Muscle of leg (tissue), 11 donors: ENCODE results near the gene HOXC10. TPM values are rescaled to one million over a fixed set of nuclear protein-coding genes. Genes with fewer than 3 reads are reported as not detected.

Experiments
- DNase-seq: peaks from one replicate; pipeline ENCODE4 v3.0.0; 2013
- H3K27ac ChIP-seq: one replicate; pipeline ENCODE4 v1.5.1; 2013; ENCODE audit warnings: mild to moderate bottlenecking, low read length, control low read depth
- H3K27me3 ChIP-seq: one replicate; pipeline ENCODE4 v1.6.1; 2013; ENCODE audit warnings: low read length; ENCODE audit not compliant: control insufficient read depth, insufficient read depth
- H3K36me3 ChIP-seq: one replicate; pipeline ENCODE4 v1.6.1; 2013; ENCODE audit warnings: low read length; ENCODE audit not compliant: control insufficient read depth, insufficient read depth
- H3K4me1 ChIP-seq: one replicate; pipeline ENCODE4 v1.6.1; 2013; ENCODE audit warnings: low read length; ENCODE audit not compliant: control insufficient read depth, insufficient read depth
- H3K4me3 ChIP-seq: one replicate; pipeline ENCODE4 v1.5.1; 2013; ENCODE audit warnings: low read length, control low read depth
- H3K9me3 ChIP-seq: replicated peaks from 2 replicates; pipeline ENCODE4 v1.6.1; 2013; ENCODE audit warnings: low read depth, low read length; ENCODE audit not compliant: control insufficient read depth
- WGBS: methylation state at CpG from one replicate; pipeline ENCODE4 v1.1.5; 2013; ENCODE audit warnings: missing lambda C conversion rate; ENCODE audit not compliant: insufficient coverage; 5-methylcytosine and 5-hydroxymethylcytosine counted together
- polyA plus RNA-seq, 8 donors: library from polyadenylated mRNA; unstranded; fragments of 120-200 nt; gene quantifications; one replicate each; pipeline versions ENCODE4 v1.2.1 to v1.2.3, GENCODE V29; 2013; ENCODE audit warnings: inconsistent platforms in 1 of 8, low replicate concordance in 1 of 8; ENCODE audit not compliant: insufficient read length in 8 of 8, insufficient read depth in 1 of 8
- total RNA-seq: library from RNA; stranded (reverse); fragments of 120-200 nt; gene quantifications from one replicate; pipeline ENCODE4 v1.2.4, GENCODE V29; 2013

HOXC10 gene
- total and polyA plus RNA-seq, 9 donors, result 7.6 to 57.7 (median 48.6) TPM

GRCh38 chr12:53977596-53978445 lies 7.1 kb upstream of the HOXC10 start:
- H3K4me1 ChIP-seq, result peaks cover 74% of the 10 kb centered on the region
- H3K9me3 ChIP-seq, result no peaks in the 10 kb centered on the region
- peaks cover 81% of the 10 kb centered on the region for H3K27me3 ChIP-seq
- DNase-seq, result peak; percentile 30
- peak overlapping the region; percentile 75 for H3K27ac ChIP-seq
- no peaks in the 10 kb centered on the region for H3K36me3 ChIP-seq
- H3K4me3 ChIP-seq, result no peak overlapping the region
- 20% methylated on average over 5 of the region's 11 CpGs for WGBS

GRCh38 chr12:53978477-53979356 lies 6.2 kb upstream of the HOXC10 start:
- Histone ChIP-seq H3K27ac (peak overlapping the region; percentile 98), H3K36me3 (no peaks in the 10 kb centered on the region), H3K9me3 (no peaks in the 10 kb centered on the region), H3K4me1 (peaks cover 78% of the 10 kb centered on the region), H3K4me3 (no peak overlapping the region), H3K27me3 (peaks cover 81% of the 10 kb centered on the region)
- 50% methylated on average over 2 of the region's 15 CpGs for WGBS
- DNase-seq, result peak; percentile 79

DNA sequence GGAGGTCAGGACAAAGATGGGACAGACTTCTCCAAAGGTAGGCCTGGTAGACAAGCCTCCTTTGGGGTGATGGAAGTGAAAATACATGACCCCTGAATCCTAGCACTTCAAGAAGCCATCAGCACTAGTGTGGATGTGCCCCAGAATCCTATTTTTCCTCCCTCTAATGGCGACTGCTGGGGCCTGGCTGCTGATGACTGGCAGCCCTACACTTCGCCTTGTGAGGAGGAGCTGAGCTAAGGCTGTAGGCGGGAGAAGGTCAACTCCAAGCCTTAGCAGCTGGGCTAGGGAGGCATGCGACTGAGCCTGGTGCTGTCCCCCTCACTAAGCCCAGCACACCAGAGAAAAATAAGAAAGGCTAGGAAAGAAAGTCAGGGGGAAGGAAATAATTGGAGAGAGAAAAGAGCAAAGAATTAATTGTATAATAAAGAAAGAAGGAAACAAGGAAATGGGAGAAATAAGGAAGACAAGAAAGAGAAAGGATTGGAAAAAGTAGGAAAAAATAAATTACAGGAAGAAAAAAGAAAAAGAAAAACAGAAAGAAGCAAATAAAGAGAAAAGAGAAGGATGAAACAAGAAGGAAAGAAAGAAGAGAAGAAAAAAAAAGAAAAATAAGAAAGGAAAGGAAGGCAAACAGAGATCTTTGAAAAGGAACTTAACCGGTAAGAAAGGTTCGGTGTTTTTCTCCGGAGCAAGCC lies 4.7 kb upstream of the HOXC10 start:
- Histone ChIP-seq H3K27me3 (peaks cover 76% of the 10 kb centered on the region), H3K9me3 (no peaks in the 10 kb centered on the region), H3K4me3 (peak overlapping the region; percentile 54), H3K4me1 (peaks cover 84% of the 10 kb centered on the region), H3K36me3 (no peaks in the 10 kb centered on the region), H3K27ac (peak overlapping the region; percentile 98)
- 17% methylated on average over 2 of the region's 7 CpGs for WGBS
- peak; percentile 84 for DNase-seq

GRCh38 chr12:53980802-53981496 lies 4.0 kb upstream of the HOXC10 start:
- peak; percentile 65 for DNase-seq
- Histone ChIP-seq H3K9me3 (no peaks in the 10 kb centered on the region), H3K27ac (peak overlapping the region; percentile 98), H3K36me3 (no peaks in the 10 kb centered on the region), H3K4me1 (peaks cover 77% of the 10 kb centered on the region), H3K27me3 (peaks cover 76% of the 10 kb centered on the region), H3K4me3 (peak overlapping the region; percentile 54)
- WGBS, result 12% methylated on average over 7 of the region's 15 CpGs

DNA sequence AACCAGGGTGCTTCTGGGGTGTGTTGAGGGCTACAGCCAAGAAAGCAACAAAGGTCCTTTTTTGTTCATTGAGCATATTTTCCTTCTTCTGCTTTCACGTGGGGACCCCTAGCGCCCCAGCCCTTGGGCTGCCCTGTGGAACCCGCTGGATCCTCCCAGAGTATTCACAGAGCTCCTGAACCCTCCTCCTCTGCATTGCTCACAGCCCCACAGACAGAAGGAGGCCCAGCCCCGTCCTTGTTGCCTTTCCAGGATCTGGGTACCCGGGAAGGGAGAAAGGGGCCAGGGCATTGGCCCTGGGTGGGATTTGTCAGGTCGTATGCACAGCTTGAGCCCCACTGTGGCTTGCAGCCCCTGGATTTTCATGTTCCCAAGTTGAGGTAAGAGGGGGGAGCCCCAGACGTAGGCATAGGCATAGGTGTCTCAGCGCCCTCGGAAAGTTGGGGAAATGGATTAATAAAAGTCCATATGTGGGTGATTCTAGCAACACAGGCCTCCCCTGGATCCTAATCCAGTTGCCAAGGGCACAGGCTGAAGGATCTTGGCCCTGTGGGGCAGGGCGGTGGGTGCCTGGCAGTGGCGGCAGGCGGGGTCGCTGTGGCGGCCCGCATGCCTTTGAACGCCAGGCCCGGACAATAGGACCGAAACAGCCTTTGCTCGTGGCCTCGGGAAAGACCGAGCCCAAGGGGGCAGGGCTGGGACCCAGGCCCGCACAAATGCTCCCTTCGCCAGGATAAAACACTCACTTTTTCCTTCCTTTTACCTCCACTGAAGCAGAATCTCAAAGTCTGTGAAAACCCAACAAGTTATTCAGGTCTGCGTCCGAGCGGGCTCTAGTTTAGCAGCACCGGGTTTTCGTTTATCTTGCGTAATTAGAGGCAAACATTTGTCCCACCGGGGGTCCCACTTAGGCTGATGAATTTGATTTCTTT lies 3.0 kb upstream of the HOXC10 start:
- H3K36me3 ChIP-seq, result no peaks in the 10 kb centered on the region
- peak overlapping the region; percentile 98 for H3K27ac ChIP-seq
- peak overlapping the region; percentile 54 for H3K4me3 ChIP-seq
- 10% methylated on average over 26 of the region's 30 CpGs for WGBS
- peak; percentile 81 for DNase-seq
- H3K4me1 ChIP-seq, result peaks cover 70% of the 10 kb centered on the region
- H3K9me3 ChIP-seq, result no peaks in the 10 kb centered on the region
- H3K27me3 ChIP-seq, result peaks cover 75% of the 10 kb centered on the region

- 9% methylated on average over 11 of the region's 26 CpGs for WGBS
- Histone ChIP-seq H3K9me3 (no peaks in the 10 kb centered on the region), H3K27me3 (peaks cover 80% of the 10 kb centered on the region), H3K27ac (peak overlapping the region; percentile 98), H3K4me1 (peaks cover 70% of the 10 kb centered on the region), H3K4me3 (peak overlapping the region; percentile 54), H3K36me3 (no peaks in the 10 kb centered on the region)
- peak; percentile 38 for DNase-seq
Observed at GRCh38 chr12:53982648-53983567, 2.0 kb upstream of the HOXC10 start.

- DNase-seq, result peak; percentile 73
- no peaks in the 10 kb centered on the region for H3K9me3 ChIP-seq
- H3K27me3 ChIP-seq, result peaks cover 80% of the 10 kb centered on the region
- 12% methylated on average over 12 of the region's 17 CpGs for WGBS
- no peaks in the 10 kb centered on the region for H3K36me3 ChIP-seq
- peak overlapping the region; percentile 98 for H3K27ac ChIP-seq
- peak overlapping the region; percentile 54 for H3K4me3 ChIP-seq
- H3K4me1 ChIP-seq, result peaks cover 70% of the 10 kb centered on the region
Observed at GRCh38 chr12:53983568-53983949, 1.4 kb upstream of the HOXC10 start.

- Histone ChIP-seq H3K9me3 (no peaks in the 10 kb centered on the region), H3K27ac (peak overlapping the region; percentile 98), H3K4me1 (peaks cover 70% of the 10 kb centered on the region), H3K27me3 (peaks cover 80% of the 10 kb centered on the region), H3K4me3 (peak overlapping the region; percentile 54), H3K36me3 (no peaks in the 10 kb centered on the region)
- peak; percentile 73 for DNase-seq
- WGBS, result 3% methylated on average over 14 of the region's 30 CpGs
Observed at GRCh38 chr12:53983950-53984572, 885 bp upstream of the HOXC10 start.
